Uterus (tissue), 2 donors: ENCODE measurements around the gene CORIN.
"Not testable (repeated sequence)": the region's sequence is repeated elsewhere in the genome, so short reads cannot be mapped to it uniquely, and the experiment has no call there.

ENCODE experiments used
- CTCF ChIP-seq, 4 experiments: fragments of 200-600 bp in 2 of 4; fragments of 450-650 bp in 2 of 4; sonication (generic) in 2 of 4; IDR thresholded peaks; one replicate each; pipeline ENCODE4 v1.5.1; 2016 to 2019; ENCODE audit warnings: antibody characterized with exemption in 4 of 4, mild to moderate bottlenecking in 2 of 4, moderate library complexity in 1 of 4
- POLR2A ChIP-seq, 2 donors: fragments of 450-650 bp; IDR thresholded peaks; one replicate each; pipeline ENCODE4 v1.6.1; 2016; ENCODE audit warnings: antibody characterized with exemption in 2 of 2, mild to moderate bottlenecking in 1 of 2, moderate library complexity in 1 of 2

- TF ChIP-seq CTCF, POLR2A (IDR thresholded peaks at IDR 0.05): not testable (repeated sequence)
Measured at GRCh38 chr4:47550357-47550756, 287.5 kb downstream of the CORIN start.
